Measurements from ENCODE around the gene HDAC4.

The HDAC4 gene

DNA sequence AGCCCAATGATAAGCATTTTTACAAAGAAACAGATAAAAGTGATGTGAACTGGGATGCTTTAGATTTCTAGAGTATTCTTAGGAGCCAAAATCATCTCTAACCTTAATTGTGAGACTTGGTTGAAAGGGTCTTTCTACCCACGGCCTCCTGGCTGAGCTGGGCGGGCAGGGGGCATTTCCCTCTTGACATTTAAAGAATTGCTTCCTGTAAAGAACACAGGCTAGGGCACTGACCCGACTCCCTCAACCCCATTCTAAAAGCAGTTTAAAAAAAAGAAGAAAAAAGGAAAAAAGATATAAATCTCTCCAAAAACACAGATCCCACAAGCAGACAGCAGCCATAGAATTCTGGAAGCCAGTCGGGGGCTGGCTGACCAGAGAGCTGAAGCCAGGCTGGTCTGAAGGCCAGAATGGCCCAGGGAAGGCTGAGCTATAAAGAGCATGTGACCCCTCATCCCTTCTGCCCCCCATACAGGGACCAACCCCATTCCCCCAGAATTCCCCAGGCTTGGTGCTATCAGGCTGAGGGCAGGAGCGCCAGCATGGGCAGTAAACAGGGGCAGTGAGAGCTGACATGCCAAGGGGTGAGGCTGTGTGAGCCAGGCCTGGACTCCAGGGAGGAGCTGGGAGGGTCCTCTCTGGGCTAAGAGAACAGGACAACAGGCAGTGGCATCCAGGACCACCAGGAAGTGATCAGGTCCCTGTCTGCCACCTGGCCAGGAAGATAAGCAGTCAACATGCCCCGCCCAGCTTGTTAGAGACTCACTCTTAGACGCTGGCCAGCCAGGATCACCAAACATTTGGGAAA, 188.5 kb downstream of the HDAC4 start:
- DNase-seq, result no peak

DNA sequence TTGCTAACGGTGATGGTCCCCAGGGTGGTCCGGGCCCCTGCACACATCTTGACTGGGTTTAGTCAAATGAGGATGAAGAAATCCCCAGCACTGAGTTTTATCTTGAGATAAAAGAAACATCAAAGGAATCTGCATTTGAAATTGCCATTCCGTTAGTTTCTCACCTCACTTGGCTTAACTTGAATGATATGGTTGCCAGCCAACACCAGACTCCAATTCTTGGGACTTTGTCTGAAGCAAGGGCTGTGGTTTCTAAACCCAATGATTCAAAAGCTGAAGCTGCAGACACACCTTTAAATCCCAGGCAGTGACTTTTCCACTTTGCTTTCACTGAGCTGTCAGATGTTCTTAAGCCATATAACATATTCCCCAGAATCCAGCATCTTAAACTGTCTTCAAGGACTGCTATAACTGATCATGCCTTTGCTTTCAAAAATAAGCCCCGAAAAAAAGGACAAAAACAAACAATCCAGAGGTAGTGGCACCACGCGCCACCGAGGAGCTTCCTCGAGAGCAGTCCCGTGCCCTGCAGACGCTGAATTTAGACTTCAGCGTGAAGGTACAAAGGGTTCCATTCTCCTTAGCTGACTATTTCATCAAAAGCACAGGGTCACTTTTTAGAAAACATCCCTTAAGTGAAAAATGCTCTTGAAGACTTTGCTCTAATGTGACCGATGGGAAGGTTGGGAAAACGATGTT, 189.3 kb downstream of the HDAC4 start:
- DNase-seq, result no peak

DNA sequence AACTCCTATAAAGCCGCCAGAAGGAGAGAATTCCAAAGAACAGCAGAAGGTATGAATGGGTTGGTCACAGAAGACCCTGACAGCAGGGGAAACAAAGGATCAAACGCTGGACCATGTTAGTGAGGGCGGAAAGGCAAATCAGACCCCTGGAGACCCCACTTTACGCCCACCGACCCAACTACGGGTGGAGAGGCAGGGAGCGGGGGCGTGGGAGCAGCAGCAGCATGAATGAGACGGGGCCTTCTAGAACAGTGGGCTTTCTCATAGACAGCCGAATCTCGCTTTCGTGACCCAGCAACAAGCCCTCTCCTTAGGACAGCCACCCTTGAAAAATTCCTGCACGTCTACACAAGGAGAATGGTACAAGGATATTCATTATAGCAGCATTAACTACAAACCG, 191.0 kb downstream of the HDAC4 start:
- no peak for DNase-seq

DNA sequence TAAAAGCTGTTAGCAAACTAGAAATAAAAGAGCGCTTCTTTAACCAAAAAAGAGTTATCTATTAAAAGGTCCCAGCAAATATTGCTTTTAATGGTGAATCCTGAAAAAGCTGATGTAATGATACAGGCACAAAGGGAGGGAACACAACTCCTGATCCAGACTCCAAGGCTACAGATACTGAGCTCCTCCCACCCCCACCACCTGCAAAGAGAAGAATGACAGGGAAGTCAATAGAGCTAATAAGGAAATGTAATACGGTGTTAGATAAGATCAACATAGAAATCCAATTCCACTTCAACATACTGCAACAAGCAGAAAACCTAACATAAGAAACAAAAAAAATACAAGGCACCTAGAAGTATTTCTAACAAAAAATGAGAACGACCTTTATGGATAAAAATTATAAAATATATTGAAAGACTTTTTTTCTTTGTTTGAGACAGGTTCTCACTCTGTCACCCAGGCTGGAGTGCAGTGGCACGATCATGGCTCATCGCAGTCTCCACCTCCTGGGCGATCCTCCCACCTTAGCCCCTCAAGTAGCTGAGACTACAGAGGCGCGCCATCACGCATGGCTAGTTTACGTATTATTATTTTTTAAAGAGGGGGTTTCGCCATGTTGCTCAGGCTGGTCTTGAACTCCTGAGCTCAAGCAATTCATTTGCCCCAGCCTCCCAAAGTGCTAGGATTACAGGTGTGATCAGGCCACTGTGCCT, 192.2 kb downstream of the HDAC4 start:
- DNase-seq, result no peak

DNA sequence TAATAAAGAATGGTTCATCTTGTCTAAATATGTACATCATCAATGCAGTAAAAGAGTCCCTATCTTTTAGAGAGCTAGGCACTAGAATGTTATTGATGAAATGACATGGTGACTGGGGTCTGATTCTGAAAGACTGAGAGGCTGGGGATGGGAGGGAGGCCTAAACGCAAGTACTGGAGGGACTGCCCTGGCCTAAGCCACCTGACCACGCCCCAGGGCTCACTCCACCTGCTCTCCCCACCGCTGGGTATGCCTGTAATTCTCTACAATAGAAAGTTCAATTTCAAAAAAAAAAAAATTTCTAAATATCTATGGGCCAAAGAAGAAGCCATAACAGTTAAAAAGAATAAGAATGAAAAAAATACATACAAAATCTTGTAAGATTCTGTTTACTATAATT, 194.0 kb downstream of the HDAC4 start:
- DNase-seq, result no peak

DNA sequence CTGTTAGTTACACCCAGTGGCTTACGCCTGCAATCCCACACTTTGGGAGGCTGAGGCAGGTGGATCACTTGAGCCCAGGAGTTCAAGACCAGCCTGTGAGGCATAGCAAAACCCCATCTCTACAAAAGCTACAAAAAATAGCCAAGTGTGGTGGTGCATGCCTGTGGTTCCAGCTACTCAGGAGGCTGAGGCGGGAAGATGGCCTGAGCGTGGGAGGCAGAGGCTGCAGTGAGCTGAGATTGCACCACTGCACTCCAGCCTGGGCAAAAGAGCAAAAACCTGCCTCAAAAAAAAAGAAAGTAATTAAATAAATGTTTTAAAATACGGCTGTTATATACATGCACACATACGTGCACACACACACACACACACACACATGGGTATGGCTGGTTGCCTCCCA, 194.8 kb downstream of the HDAC4 start:
- DNase-seq, result no peak

DNA sequence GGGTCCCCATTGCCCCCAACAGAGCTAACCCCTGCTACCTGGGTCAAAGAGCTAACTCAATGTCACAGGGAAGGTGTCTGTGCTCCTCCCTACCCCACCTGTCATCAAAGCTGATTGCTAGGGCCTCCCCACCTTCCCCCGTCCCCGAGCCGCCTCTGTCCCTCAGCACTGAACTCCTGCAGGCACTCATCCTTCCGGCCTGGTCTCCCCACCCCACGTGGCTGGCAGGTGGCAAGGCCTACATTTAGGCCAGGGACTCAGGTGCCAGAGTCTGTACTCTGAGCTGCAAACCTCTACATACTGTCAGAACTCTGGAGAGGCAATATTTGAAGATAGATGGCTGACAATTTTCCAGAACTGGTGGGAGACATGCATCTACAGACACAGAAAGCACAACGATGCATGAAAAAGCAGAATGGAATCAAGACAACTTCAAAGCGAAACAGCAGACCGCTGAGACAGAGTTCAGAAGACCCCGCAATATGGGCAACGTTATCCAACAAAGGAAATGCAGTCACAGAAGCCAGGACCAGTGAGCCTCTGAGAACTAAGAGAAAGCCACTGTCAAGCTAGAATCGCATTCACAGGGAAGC, 195.8 kb downstream of the HDAC4 start:
- no peak for DNase-seq

DNA sequence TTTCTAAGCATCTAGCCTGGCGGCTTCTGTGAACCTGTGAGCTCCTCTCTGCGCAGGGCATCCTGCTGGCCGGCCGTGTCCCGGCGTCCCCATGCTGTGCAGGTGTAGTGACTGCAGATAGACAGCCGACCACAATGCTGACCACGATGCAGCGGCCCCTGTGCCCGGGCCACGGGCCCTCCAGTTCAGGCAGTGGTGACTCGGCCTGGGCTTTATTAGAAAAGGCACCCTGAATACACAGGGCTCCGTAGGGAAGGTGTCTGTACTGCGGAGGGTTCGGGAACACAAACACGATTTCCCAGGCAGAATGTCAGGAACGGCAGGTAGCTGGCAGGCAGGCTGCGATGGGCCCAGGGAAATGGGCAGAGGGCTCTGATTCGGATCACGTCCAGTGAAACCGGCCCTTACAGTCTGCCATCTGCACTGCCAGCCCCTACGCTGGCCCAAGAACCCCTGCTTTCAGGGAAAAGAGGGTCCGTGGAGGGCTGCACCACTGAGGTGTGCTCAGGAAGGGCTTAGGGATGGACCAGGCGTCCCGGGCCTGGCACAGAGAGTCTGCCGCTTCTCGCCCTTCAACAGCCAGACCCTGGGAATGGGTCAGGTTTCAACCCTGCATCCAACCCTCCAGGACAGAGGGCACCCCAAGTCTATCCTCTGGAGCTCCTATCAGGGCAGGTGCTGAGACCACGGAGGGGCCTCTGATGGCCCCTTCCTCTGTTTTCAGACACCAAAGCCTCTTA, 196.5 kb downstream of the HDAC4 start:
- DNase-seq, result no peak

DNA sequence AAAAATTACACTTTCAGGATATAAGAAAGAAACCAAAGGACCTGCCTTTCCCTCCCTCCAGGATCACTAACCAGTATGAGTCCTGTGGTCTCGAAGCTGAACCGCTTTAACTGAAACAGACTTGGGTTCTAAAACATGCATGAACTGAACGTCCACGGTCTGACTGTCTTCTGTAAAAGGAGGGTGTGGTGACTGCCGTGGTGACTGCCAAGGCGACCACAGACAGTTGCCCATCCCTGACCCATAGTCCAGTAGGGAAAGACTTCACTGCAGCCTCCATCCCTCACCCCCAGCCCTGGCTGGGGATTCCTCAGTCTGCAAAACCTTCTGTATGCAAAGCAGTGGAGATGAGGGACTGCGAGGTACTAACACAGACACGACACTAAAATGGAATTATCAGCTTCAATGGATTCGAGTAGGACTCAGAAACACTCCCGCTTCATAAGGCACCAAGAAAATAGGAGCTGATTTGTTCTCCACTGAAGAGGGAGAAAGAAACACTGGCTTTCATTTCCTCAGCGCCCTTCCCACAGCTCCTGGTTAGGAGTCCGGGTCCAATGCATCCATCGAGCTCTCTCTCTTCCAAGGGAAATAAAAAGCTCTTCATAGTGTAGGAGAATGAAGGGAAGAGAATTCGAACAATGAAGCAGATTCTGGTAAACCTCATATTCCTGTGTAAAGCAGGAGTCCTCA, 197.2 kb downstream of the HDAC4 start:
- DNase-seq, result no peak

DNA sequence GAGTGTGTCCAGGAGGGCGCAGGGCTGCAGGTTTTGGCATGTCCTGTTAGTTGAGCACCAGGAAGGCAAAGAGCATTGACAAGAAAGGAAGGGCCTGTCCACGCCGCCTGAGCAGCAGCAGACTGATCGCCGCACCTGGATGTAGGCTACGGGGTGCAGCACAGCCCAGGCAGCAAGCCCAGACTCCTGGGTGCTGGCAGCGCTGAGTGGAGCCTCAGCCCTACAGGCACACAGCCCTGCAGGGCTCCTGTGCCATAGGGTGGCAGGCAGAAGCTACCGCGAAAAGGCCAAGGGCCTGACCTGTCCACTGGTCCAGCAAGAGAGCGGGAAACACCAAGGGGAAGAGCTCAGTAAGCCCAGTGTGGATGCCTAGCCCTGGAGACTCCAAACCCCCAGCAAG, 198.0 kb downstream of the HDAC4 start:
- DNase-seq, result no peak

DNA sequence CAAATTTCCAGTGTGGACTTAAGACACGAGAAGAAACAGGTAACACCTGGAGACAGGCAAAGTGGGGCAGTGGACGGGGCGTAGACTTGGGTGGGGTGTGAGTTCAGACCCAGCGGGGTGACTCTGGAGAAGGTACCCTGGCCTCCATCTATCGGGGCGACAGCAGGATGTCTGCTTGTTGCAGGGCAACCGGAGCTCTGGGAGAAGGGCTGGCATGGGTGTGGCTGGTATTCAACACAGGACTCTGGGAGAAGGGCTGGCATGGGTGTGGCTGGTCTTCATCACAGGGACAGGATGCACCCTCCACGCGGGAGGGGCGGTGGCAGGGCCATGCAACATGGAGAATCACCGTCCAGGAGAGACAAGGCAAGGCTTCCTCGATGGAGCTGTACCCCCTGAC, 198.5 kb downstream of the HDAC4 start:
- DNase-seq, result no peak

DNA sequence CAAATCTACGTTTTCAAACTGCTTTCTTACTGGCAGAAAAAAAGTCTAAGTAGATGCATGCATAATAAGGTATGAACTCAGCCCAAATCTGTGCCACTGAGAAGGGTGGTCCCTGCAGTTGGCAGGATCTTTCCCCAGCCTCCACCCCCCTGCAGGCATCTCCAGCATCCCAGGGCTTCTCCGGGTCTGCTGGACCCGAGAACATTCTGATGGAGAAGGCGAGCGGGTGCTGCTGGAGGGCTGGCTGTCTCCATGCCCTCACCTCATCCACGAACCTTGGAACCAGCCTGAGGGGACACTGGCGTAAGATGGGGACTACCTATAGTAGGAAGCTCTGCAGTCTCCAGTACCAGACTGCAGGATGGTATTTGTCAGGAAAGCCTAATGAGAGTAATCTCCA, 198.9 kb downstream of the HDAC4 start:
- DNase-seq, result no peak

DNA sequence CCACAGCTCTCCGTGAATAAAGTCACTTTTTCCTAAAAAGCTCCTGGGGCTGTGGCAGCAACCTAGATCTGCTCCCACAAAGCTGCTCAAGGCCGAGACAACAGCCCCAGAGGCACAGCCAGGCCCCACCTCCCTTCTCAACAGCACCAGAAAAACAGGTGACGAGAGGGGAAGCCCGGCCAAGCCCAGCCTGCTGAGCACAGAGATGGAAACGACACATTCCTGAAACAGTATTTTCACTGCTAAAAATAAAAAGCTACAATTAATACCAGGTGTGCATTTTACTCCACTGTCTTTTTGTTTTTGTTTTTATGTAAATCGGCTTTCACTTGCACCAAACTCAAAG, 199.3 kb downstream of the HDAC4 start:
- DNase-seq, result no peak

DNA sequence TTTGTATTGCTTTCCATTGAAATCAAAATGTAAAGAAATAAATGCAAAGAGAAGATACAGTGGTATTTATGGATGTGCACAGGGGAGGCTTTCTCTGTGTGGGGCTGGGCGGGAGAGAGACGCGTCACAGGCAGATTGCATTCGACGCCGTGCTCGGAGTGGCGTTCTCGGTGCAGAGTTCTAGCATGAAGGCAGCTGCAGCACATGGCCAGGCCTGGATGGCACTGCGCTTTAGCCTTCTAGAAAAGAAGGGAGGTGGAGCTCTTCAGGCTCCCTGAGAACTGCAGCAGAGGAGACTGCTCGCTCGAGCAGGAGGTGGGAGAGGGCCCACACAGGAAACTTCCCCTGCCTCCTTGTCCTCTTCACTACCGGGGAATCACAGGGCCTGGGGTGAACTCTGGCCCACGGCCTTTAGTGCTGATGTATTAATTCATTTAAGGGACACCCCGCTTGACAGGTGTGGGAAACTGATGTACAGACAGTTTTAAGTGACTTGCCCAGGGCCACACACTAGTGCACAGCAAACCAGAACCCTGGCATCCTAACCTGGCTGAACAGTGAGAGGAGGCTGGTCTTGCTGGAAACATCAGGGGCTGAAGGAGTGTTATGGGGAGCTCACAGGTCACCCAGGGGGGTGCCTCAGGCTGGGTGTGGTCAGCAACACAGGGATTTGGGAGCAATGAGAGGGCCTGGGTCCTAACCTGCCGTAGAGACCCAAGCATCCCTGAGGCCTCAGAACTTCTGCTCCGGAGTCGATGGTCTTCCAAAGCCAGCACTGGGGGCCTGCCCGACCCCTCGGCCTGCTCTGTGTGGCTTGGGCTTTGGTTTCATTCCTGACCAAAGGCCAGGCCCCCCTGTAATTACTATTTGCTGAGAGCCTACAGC, 199.9 kb downstream of the HDAC4 start:
- no peak for DNase-seq

DNA sequence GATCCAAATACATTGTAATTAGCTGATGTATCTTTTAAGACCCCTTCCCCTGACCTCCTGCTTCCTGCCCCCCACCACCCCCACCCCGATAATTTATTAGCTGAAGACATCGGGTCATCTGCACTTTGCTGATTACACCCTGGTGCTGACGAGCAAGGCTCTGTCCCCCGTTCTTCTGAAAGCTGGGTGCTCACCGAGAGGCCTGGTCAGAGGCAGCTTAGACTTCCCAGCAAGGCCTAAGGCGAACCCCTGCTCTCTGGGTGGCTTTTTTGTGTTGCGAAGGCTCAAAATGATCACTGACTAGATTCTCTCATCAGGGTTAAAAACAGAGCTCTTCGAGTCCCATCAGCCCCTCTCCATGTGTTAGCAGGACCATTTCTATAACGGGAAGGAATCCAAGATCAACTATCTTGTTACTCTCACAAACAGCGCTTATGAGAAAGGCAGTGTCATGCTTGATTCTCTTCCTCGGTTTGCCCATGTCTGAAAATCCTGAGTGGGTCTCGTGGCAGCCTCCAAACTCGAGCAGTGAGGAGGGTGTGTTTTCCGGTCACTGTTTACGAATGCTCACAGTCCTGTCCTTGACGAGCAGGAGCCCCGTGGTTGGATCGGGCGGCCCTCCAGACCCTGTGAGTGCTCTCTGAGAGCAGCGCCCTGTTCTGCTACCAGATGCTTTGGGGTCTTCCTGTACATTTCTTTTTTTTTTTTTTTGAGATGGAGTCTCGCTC, 201.6 kb downstream of the HDAC4 start:
- DNase-seq, result no peak

DNA sequence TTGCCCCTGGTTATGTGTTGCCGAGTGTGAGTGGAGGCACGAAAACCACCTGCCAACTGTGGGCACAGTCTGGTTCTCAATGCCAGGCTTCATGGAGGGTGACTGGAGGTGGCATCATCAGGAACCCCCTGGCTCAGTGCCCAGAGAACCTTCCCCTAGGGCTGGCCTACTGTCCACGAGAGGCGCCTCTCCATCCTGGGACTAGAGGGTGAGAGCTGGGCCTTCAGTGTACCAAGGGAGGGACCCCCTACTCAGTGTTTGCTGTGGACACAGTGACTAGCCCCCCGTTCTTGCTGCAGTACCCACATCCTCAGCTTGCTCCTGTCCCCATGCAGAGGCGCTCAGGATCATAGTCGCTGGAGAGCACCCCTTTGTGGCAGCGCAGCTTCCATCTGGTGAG, 202.6 kb downstream of the HDAC4 start:
- no peak for DNase-seq

DNA sequence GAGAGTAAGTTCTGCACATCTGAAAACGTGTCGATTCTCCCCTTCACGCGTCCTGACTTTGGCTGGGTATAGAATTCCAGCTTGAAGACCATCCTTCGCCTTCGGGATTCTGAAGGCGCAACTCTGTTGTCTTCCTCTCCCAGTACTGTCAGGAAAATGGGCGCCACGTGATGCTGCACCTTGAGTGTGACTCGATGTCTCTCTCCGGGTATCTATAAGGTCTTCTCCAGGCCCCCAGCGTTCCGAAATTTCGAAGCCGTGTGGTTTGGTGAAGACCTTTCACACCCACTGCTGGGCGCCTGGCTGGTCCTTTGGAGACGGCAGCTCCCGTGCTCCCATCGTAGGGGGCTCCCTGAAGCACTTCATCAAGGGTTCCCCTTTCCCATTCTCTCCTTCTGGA, 203.7 kb downstream of the HDAC4 start:
- no peak for DNase-seq

DNA sequence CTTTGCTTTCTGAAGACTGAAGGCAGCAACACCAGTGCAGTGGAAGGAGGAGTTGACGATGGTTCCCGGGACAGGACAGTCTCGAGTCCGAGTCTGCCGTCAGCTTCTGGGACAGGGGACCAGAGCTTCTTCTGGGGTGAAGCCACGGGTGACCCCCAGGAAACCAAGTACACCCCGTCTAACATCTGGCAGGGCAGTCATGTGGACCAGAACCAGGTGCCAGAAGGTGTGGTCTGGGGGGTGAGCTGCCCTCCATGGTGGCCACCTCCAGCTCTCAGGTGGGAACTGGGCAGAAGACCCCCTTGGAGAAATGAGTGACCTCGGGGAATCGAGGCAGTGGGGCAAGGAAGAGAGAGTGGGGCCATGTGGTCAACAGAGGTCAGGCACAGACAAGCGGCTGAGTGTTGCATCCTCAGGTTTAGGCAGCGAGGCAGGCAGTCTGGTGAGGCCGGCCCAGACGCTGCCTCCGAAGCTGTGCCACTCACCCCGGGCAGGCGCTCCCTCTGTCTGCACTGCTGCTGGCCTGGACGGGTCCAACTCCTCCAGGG, 204.3 kb downstream of the HDAC4 start:
- no peak for DNase-seq

DNA sequence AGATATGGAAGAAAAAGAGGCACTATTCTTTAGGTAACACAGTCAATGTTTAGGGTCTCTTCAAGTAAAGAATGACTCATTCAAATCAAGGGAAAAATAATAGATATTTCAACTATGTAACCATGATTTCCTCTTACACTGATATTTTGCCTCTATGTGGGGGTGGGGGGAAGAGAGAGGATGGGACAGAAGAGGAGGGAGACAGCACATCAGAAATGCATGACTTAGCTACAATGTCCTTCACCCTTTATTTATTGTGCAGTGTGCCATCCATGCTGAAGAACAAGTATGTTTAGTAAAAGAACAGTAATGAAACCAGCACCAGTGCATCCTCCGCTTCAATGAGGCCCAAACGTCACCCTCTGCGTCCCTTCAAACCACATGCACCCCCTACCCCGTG, 204.8 kb downstream of the HDAC4 start:
- DNase-seq, result no peak

DNA sequence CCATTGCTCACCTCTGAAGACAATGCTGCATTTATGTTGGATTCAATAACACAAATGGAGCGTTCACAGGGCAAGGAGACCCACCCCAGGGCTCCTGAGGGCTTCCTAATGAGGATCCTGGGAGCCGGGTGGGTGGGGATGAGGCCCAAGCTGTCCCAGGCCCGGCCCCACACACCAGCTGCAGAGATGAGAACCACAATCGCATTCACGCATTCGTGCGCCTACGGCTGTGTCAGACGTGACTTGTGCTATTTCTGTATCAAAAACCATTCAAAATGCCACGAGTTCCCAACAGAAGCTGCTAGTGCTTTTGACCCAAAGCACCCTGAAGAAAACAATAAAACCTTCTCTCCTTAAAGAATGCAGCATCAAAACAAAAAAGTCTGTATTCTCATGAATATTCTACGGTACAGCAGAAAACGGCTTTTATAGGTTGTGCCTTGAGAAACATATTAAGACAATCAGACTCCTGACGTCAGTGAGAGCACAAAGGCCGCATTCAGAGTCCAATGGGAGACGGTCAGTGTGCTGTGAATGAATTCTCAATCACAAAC, 205.4 kb downstream of the HDAC4 start:
- DNase-seq, result no peak
